ENCODE results near the gene PTGES3. TPM values are rescaled to one million over a fixed set of nuclear protein-coding genes. Genes with fewer than 3 reads are reported as not detected.

The PTGES3 gene
- total and polyA plus RNA-seq, 2 of the 8 experiments (the other 6 are each of a cell fraction or from before 2014, with no cell fraction given): 111 to 464 TPM

DNA sequence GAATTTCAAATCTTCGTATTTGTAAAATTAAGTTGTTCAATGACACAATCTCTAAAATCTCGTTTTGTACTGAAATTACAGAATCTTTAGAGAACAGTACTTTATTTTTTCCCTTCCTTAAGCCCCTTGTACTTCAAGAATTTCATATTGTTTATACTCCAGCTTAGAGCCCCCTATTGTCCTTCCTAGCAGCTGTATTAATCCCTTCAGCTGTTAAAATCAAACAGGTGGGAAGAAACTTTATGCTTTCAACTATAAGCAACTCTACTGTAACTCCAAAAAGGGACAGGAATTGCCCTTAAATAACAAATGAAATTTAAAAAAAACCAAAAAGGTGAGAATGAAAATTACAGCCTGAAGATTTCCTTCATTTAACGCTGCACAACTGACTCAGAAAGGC, 35.3 kb upstream of the PTGES3 start:
- no peaks in the 10 kb centered on the region for H3K9me3 ChIP-seq (ENCODE audit: insufficient read depth in 2 of 2, low read depth in 1 of 2, low read length in 1 of 2)
- peaks cover 35 to 36% of the 10 kb centered on the region in 2 experiments for H4K20me1 ChIP-seq (replicated peaks in 1 of 2; ENCODE audit: control insufficient read depth in 1 of 2, insufficient read depth in 2 of 2, low read length in 2 of 2)
- H3K56ac ChIP-seq (replicated peaks; ENCODE audit: insufficient read length, low read depth, low read length): no peak overlapping the region
- H3K4me2 ChIP-seq (ENCODE audit: insufficient read depth in 1 of 2, low read depth in 2 of 2, low read length in 2 of 2): peak overlapping the region; percentile 74 to 96
- H2BK120ac ChIP-seq (replicated peaks; ENCODE audit: low read depth, low read length): no peak overlapping the region
- H2BK5ac ChIP-seq (ENCODE audit: low read depth, low read length): no peak overlapping the region
- peaks cover 47 to 66% of the 10 kb centered on the region in 2 experiments for H3K79me2 ChIP-seq (ENCODE audit: control insufficient read depth in 1 of 2, insufficient read depth in 2 of 2, low read length in 2 of 2)
- H2AK5ac ChIP-seq (ENCODE audit: low read depth, low read length): no peak overlapping the region
- no peak overlapping the region for H3K27ac ChIP-seq (ENCODE audit: low read depth, low read length)
- no peak overlapping the region for H4K91ac ChIP-seq (replicated peaks; ENCODE audit: insufficient read length, low read length)
- ChIA-PET POLR2A (ENCODE audit: partially characterized antibody) (interaction anchor here (1.0 to 52.4 kb wide), 6 partner anchors 14 to 90 kb away, joined by 3 to 1406 read pairs (median 10); partner anchors contain the start of genes ATP5F1B, NACA, PRIM1 and PTGES3), CTCF (ENCODE audit: partially characterized antibody) (interaction anchor here (0.6 to 1.6 kb wide), 7 partner anchors 13 to 146 kb away, joined by 3 to 5 read pairs (median 3); no protein-coding TSS in a partner anchor)
- H2BK20ac ChIP-seq (ENCODE audit: low read length): no peak overlapping the region
- no peak for DNase-seq (ENCODE audit: low read depth in 1 of 2, low spot score in 2 of 2)
- H3K36me3 ChIP-seq (ENCODE audit: control insufficient read depth in 2 of 4, insufficient read depth in 4 of 4, low read length in 3 of 4): peaks cover 5 to 53% (median 24%) of the 10 kb centered on the region in 4 experiments; a peak in 6 of 8 replicates
- H3K4me1 ChIP-seq (replicated peaks in 1 of 4; ENCODE audit: control insufficient read depth in 3 of 4, insufficient read depth in 4 of 4, low read length in 3 of 4): peaks cover 13 to 38% (median 23%) of the 10 kb centered on the region in 4 experiments
- TF ChIP-seq, protein P1, sequence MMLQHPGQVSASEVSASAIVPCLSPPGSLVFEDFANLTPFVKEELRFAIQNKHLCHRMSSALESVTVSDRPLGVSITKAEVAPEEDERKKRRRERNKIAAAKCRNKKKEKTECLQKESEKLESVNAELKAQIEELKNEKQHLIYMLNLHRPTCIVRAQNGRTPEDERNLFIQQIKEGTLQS (IDR thresholded peaks at IDR 0.05; ENCODE audit: insufficient read depth, low read depth, low read length): no peak
- TF ChIP-seq CHD1 (IDR thresholded peaks at IDR 0.05; ENCODE audit: low read depth, low read length): no peak
- no peak overlapping the region for H3K4ac ChIP-seq (replicated peaks; ENCODE audit: insufficient read length, low read depth, low read length)
- no peak for FAIRE-seq
- peaks cover 22% of the 10 kb centered on the region for H3K79me1 ChIP-seq (ENCODE audit: low read depth, low read length)
- H2BK12ac ChIP-seq (ENCODE audit: low read depth, low read length): no peak overlapping the region
- WGBS, 2 experiments (ENCODE audit: extremely low coverage in 1 of 2, insufficient coverage in 1 of 2, insufficient read length in 1 of 2, insufficient replicate concordance in 2 of 2, low coverage in 1 of 2, low lambda C conversion rate in 2 of 2, missing lambda C conversion rate in 1 of 2): 68% methylated on average over 3 of the region's 3 CpGs; no CpG with 5 or more reads in 1 of the 2 experiments
- H2AFZ ChIP-seq (ENCODE audit: low read length): no peak overlapping the region
- peak overlapping the region in 1 of 4 experiments; percentile 100; a peak in 1 of 7 replicates for H3K9ac ChIP-seq (replicated peaks in 1 of 4; ENCODE audit: extremely low read depth in 1 of 4, low read depth in 3 of 4, low read length in 3 of 4)
- H3K18ac ChIP-seq (ENCODE audit: extremely low read depth, low read length): no peak overlapping the region
- H3K14ac ChIP-seq (ENCODE audit: insufficient read length): no peak overlapping the region
- no peak overlapping the region for H3K23ac ChIP-seq (ENCODE audit: insufficient read length)
- H4K8ac ChIP-seq (ENCODE audit: extremely low read depth, insufficient read depth, low read length): no peak overlapping the region
- H3K23me2 ChIP-seq (ENCODE audit: low read depth, low read length): no peaks in the 10 kb centered on the region; the same call in none of the 2 replicates
- no peak overlapping the region for H2BK15ac ChIP-seq (ENCODE audit: low read length)
- no peaks in the 10 kb centered on the region for H3K27me3 ChIP-seq (replicated peaks in 1 of 4; ENCODE audit: control insufficient read depth in 3 of 4, extremely low read depth in 1 of 4, insufficient read depth in 3 of 4, low read length in 3 of 4)
- peak overlapping the region; percentile 75 to 100 (median 98) for H3K4me3 ChIP-seq (ENCODE audit: extremely low read depth in 1 of 4, insufficient read depth in 2 of 4, low read depth in 3 of 4, low read length in 4 of 4)
- H4K5ac ChIP-seq (ENCODE audit: insufficient read length, low read depth, low read length): no peak overlapping the region
